Testis (tissue), 2 donors: ENCODE data around the gene UBASH3B.

Experiments
- CTCF ChIP-seq, 3 experiments: fragments of 450-650 bp in 2 of 3; fragments of 200-600 bp in 1 of 3; sonication (generic) in 1 of 3; IDR thresholded peaks; one replicate each; pipeline ENCODE4 v1.5.1; 2016 to 2019; ENCODE audit warnings: antibody characterized with exemption in 3 of 3, mild to moderate bottlenecking in 2 of 3, moderate library complexity in 1 of 3
- POLR2A ChIP-seq: fragments of 450-650 bp; IDR thresholded peaks from one replicate; pipeline ENCODE4 v1.6.1; 2017; ENCODE audit warnings: antibody characterized with exemption, mild to moderate bottlenecking, moderate library complexity

GRCh38 chr11:122804161-122804560 lies 148.6 kb downstream of the UBASH3B start:
- TF ChIP-seq CTCF (IDR thresholded peaks at IDR 0.05) (no peak), POLR2A (no peak)
